PFSK-1 (cell line): ENCODE data around the gene DEPDC1B.

ENCODE experiments used
- FOXP2 ChIP-seq: optimal IDR thresholded peaks from 2 replicates; pipeline ENCODE3; 2011; ENCODE audit warnings: borderline replicate concordance, control low read depth, inconsistent platforms; ENCODE audit not compliant: insufficient read depth; ENCODE audit errors: extremely low read length, extremely low read depth
- POLR2AphosphoS5 ChIP-seq: IDR thresholded peaks from 2 replicates; pipeline ENCODE4 v1.6.1; 2012; ENCODE audit warnings: low read depth, mild to moderate bottlenecking, control low read depth, low read length, moderate library complexity
- REST ChIP-seq, 2 experiments: IDR thresholded peaks; 2 replicates each; pipeline versions ENCODE4 v1.6.1 to v1.8.0; 2011 to 2012; ENCODE audit warnings: low read depth in 2 of 2, low read length in 2 of 2, control low read depth in 1 of 2, inconsistent platforms in 1 of 2, mild to moderate bottlenecking in 1 of 2, moderate library complexity in 1 of 2; ENCODE audit not compliant: insufficient read depth in 1 of 2
- SIN3A ChIP-seq: IDR thresholded peaks from 2 replicates; pipeline ENCODE4 v1.6.1; 2012; ENCODE audit warnings: mild to moderate bottlenecking, low read length, moderate library complexity, borderline replicate concordance; ENCODE audit not compliant: insufficient read depth
- TAF1 ChIP-seq: IDR thresholded peaks from 2 replicates; pipeline ENCODE4 v1.6.1; 2012; ENCODE audit warnings: low read length, control low read depth, borderline replicate concordance; ENCODE audit not compliant: insufficient read depth

DEPDC1B gene

DNA sequence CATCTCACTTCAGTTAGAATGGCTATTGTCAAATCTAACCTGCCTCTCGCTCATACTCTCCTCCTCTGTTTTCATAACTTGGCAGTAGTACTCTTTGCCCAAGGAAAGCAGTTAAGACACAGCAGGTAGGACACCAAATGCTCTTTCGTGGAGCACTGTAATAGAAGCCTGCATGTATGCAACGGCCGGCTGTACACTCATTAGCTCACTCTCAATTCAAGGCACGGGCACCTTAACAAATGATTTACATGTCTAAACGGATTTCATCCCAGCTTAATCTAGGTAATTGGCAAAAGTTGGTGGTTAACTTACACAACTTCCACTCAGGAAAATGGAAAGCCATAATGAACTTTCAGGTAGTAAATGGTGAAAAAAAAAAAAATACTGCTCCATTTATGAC lies 14.9 kb downstream of the DEPDC1B start:
- TF ChIP-seq TAF1 (no peak), POLR2AphosphoS5 (no peak), SIN3A (no peak), FOXP2 (no peak), REST (IDR thresholded peaks at IDR 0.05; ENCODE audit: insufficient read depth in 1 of 2, low read depth in 2 of 2, low read length in 2 of 2) (no peak)

DNA sequence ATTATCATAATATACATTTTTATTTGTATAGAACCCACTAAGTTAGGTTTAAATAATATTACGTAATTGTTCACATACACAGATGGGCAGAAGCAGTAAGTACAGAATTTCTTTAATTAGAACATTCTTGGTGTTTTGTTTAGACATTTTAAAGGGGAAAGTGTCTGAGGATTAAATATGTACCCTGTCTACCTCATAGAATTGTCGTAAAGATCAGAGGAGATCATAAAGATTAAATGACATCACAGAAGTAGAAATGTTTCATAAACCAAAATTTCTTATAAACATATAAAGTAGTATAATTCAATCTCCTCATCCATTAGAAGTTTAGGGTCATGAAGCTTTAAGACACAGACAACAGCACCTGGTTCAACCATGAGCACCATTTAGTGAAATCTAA lies 20.1 kb downstream of the DEPDC1B start:
- TF ChIP-seq POLR2AphosphoS5 (no peak), REST (IDR thresholded peaks at IDR 0.05; ENCODE audit: insufficient read depth in 1 of 2, low read depth in 2 of 2, low read length in 2 of 2) (no peak), FOXP2 (no peak), SIN3A (no peak), TAF1 (no peak)

DNA sequence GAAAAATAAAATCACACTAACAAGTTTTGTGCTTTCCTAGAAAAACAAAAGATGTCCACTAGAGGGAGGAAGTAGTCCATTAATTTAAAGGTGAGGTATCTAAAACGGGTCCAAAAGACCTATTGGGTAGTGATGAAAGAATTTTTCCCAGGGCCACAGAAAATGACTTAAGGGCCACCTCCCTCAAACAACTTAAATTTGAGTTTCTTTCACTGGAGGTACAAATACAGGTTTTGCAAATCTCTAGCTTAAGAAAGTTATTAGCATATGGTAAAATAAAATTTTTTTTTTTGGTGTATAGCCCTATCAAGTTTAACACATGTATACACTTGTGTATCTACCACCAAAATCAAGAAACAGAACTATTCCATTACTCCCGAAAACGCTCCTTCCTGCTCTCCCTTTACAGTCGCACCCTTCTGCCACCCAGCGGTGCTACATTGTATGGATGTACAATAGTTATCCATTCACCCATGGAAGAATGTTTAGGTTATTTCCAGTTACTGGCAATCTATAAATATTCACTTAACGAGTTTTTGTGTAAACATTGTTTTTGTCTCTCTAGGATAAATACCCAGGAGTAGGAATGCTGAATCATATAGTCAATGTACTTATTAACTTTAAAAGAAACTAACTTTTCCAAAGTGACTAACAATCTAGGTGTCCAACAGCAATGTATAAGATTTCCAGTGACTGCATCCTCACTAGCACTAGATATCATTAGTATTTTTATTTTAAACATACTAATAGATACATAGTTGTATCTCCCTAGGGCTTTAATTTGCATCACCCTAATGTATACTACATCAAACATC lies 21.9 kb downstream of the DEPDC1B start:
- TF ChIP-seq TAF1 = no peak
- TF ChIP-seq SIN3A = no peak
- TF ChIP-seq POLR2AphosphoS5 = no peak
- TF ChIP-seq REST (IDR thresholded peaks at IDR 0.05; ENCODE audit: insufficient read depth in 1 of 2, low read depth in 2 of 2, low read length in 2 of 2) = no peak
- no peak for TF ChIP-seq FOXP2

DNA sequence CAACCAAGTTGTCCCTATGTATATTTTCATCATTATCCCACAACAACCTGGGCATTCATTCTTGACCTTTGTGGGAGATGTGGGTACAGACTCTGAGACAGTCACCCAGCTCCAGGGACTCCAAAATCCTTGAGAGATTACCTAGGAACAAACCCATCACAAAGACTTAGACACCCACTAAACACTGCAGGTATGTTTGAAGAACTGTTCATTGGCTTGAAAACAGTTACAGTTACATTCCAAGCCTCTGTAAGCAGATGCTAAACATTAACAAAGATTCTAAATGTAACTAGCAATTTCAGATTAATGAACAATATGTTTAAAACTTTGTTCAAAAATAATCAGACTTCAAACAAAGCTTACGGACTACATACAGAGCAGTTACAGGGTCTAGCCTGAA lies 24.7 kb downstream of the DEPDC1B start:
- TF ChIP-seq TAF1 (no peak), REST (IDR thresholded peaks at IDR 0.05; ENCODE audit: insufficient read depth in 1 of 2, low read depth in 2 of 2, low read length in 2 of 2) (no peak), FOXP2 (no peak), POLR2AphosphoS5 (no peak), SIN3A (no peak)
